Measurements from ENCODE around the gene HIVEP3. TPM values are rescaled to one million over a fixed set of nuclear protein-coding genes. Genes with fewer than 3 reads are reported as not detected.

HIVEP3 gene
- total RNA-seq, 2 experiments from 2014 or later: 19.4 to 21.3 TPM

DNA sequence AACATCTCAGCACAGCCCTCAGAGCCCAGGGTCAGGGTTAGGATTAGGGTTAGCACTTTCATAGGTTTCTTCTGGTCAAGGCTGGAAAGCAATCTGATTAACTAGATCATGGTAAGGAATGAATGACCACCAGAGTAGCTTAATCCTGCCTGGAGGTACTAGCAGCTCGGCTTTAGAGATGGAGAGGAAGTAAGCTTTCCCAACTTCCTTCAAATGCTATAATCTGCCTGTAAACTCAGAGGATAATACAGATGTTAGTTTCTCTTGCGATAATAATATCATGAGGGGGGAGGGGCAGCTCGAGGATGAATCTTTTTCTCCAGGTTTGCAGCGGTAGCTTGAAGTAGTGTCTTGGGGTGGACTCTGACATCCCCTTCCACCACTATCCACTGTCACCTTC lies 194.9 kb downstream of the HIVEP3 start:
- DNase-seq: no peak
- H3K4me1 Mint-ChIP-seq: peaks cover 40% of the 10 kb centered on the region

GRCh38 chr1:41722184-41722583 lies 196.5 kb downstream of the HIVEP3 start:
- Mint-ChIP-seq H3K9me3 (no peaks in the 10 kb centered on the region), H3K27ac (no peak overlapping the region), H3K4me1 (peaks cover 30% of the 10 kb centered on the region), H3K36me3 (no peaks in the 10 kb centered on the region), H3K4me3 (no peak overlapping the region), H3K27me3 (no peaks in the 10 kb centered on the region)
- no peak for DNase-seq

More for the DNA sequence above, 194.9 kb downstream of the HIVEP3 start:
- Mint-ChIP-seq H3K9me3 (no peaks in the 10 kb centered on the region), H3K4me3 (no peak overlapping the region), H3K36me3 (no peaks in the 10 kb centered on the region), H3K27me3 (no peaks in the 10 kb centered on the region), H3K27ac (no peak overlapping the region)

- Mint-ChIP-seq H3K27me3 (no peaks in the 10 kb centered on the region), H3K36me3 (no peaks in the 10 kb centered on the region), H3K27ac (no peak overlapping the region), H3K4me3 (no peak overlapping the region), H3K4me1 (peaks cover 19% of the 10 kb centered on the region), H3K9me3 (no peaks in the 10 kb centered on the region)
- DNase-seq: no peak
These were observed 197.8 kb downstream of the HIVEP3 start for GRCh38 chr1:41720861-41721410.

GRCh38 chr1:41719590-41719989 lies 199.1 kb downstream of the HIVEP3 start:
- Mint-ChIP-seq H3K27ac (no peak overlapping the region), H3K4me1 (peaks cover 17% of the 10 kb centered on the region), H3K9me3 (no peaks in the 10 kb centered on the region), H3K36me3 (no peaks in the 10 kb centered on the region), H3K4me3 (no peak overlapping the region), H3K27me3 (no peaks in the 10 kb centered on the region)
- no peak for DNase-seq

- DNase-seq: no peak
- Mint-ChIP-seq H3K4me3 (no peak overlapping the region), H3K9me3 (no peaks in the 10 kb centered on the region), H3K36me3 (no peaks in the 10 kb centered on the region), H3K27ac (no peak overlapping the region), H3K4me1 (peaks cover 17% of the 10 kb centered on the region), H3K27me3 (no peaks in the 10 kb centered on the region)
These were observed 199.6 kb downstream of the HIVEP3 start for GRCh38 chr1:41719128-41719527.

GRCh38 chr1:41718497-41718896 lies 200.2 kb downstream of the HIVEP3 start:
- H3K36me3 Mint-ChIP-seq: no peaks in the 10 kb centered on the region
- H3K27me3 Mint-ChIP-seq: no peaks in the 10 kb centered on the region
- DNase-seq: no peak
- H3K27ac Mint-ChIP-seq: no peak overlapping the region
- H3K4me1 Mint-ChIP-seq: peaks cover 23% of the 10 kb centered on the region
- no peak overlapping the region for H3K4me3 Mint-ChIP-seq
- H3K9me3 Mint-ChIP-seq: no peaks in the 10 kb centered on the region

DNA sequence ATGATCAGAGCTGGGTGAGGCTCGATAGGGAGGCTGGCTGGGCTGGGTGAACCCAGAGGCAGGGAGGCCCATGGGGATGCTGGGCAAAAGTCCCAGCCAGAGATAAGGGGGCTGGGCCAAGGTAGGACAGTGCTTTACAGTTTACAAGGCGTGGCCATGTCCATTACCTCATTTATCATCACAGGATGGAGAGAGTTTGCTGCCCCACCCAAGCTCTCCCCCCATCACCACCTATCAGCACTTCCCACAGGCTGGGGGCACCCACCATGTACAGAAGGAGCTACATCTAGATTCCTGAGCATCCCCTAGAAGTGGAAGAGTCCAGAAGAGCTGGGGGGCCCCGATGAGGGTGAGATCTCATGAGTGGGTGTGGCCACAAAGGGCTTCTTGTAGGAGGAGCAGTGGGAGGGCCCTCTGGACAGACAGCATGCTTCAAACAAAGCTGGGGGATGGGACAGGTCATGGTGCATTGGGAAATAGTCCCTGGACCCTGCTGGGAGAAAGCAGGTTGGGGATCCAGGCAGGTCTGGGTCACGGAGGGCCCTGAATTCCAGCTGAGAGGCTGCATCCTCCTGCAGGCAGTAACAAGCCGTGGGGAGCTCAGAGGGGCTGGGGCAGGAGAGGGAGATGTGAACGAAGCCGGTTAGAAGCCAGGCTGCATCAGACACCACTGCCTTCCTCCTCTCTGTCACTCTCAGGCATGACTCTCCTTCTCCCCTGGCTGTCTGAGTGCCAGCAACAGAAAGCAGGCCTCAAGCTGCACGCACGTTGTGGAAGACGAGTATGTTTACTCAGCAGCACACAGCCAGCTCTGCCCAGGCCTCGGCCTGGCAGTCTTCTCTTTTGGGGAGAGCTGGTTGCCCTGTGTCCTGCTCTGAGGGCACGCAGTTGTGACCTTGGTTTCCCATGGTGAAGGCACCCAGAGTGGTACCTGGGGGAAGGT lies 202.3 kb downstream of the HIVEP3 start:
- no peaks in the 10 kb centered on the region for H3K36me3 Mint-ChIP-seq
- no peak overlapping the region for H3K27ac Mint-ChIP-seq
- H3K4me3 Mint-ChIP-seq: no peak overlapping the region
- H3K9me3 Mint-ChIP-seq: no peaks in the 10 kb centered on the region
- H3K4me1 Mint-ChIP-seq: peaks cover 23% of the 10 kb centered on the region
- no peak for DNase-seq
- no peaks in the 10 kb centered on the region for H3K27me3 Mint-ChIP-seq

DNA sequence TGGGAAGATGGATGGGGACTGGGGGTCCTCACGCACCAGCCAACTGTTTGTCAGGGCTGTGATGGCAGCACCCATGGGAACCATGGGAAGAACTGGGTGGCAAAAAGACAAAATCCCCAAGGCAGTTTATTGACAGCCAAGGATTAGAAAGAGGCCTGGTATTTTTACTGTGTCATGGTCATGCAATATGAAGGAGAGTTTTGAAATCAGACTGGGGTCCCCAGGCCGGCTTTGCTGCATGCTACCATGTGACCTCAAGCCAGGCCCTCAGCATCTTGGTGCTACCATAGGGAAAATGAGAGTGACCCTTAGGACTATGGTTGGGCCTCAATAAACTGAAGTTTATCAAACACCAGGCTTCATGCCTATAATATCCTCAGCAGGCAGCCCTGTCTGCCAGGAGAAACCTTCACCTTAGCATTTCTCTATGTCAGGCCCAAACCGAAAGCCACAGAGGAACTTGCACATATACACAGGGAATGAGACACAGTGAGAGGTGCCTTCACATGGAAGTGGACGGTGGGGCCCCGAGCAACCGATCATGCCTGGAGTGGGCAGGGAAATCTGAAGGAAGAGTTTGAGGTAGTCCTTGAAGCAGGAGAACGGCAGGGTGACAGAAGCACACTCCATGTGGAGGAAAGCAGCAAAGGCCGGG lies 203.2 kb downstream of the HIVEP3 start:
- Mint-ChIP-seq H3K4me1 (peaks cover 16% of the 10 kb centered on the region), H3K4me3 (no peak overlapping the region), H3K36me3 (no peaks in the 10 kb centered on the region), H3K9me3 (no peaks in the 10 kb centered on the region), H3K27me3 (no peaks in the 10 kb centered on the region), H3K27ac (no peak overlapping the region)
- no peak for DNase-seq

GRCh38 chr1:41714638-41715389 lies 203.9 kb downstream of the HIVEP3 start:
- no peaks in the 10 kb centered on the region for H3K27me3 Mint-ChIP-seq
- DNase-seq: no peak
- H3K9me3 Mint-ChIP-seq: no peaks in the 10 kb centered on the region
- no peaks in the 10 kb centered on the region for H3K36me3 Mint-ChIP-seq
- no peak overlapping the region for H3K27ac Mint-ChIP-seq
- H3K4me3 Mint-ChIP-seq: no peak overlapping the region
- H3K4me1 Mint-ChIP-seq: peaks cover 16% of the 10 kb centered on the region

DNA sequence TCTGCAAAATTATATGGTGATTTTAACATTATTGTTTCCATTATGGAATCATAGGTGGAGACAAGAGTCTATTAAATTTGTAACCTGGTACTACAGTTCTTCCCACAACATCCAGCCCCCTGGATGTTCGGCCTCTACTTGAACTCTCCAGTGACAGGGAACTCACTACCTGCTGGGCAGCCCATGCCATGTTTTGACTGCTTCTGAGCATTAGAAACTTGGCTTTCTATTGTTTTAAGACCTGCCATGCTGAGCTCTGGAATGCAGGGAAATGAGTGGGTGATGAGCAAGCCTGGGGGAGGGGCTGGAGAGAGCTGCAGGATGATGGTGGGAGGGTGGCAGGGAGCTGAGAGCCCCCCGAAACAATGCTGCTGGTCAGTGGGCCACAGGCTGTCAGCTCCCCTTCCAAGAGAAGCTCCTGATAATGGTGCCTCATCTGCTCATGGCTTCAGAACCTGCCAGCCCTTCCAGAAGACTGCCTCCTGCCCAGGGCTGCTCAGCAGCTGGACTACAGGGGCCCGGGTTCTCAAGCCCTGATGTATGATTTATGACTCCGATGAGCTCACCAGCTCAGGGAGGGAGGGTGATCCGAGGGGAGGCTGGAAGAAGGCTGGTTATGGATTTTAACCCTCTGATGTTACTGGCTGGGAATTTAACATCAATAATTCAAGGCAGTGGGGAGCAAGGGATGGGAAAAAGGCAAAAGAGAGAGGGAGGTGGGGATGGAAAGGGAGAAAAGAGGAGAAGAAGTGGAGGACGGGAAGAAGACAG lies 205.0 kb downstream of the HIVEP3 start:
- H3K4me1 Mint-ChIP-seq: peaks cover 13% of the 10 kb centered on the region
- H3K27ac Mint-ChIP-seq: no peak overlapping the region
- no peak overlapping the region for H3K4me3 Mint-ChIP-seq
- DNase-seq: no peak
- H3K27me3 Mint-ChIP-seq: no peaks in the 10 kb centered on the region
- H3K9me3 Mint-ChIP-seq: no peaks in the 10 kb centered on the region
- H3K36me3 Mint-ChIP-seq: no peaks in the 10 kb centered on the region

DNA sequence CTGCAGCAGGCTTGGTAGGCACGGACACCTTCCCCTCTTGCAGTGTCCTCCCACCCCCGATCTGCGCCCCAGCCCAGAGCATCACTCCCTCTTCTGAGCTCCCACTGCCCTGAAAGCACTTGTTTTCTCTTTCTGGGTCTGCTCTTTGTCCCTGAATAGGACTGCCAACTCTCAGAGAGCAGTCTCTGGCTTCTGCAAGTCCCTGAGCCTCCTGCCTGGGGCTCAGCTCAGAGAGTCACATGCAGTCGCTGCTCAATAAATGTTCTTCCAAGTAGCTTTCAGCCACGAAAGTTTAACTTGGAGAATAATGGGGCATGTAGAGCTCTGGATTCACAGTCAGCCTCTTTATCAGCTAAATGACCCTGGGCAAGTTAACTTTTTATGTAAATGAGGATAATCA lies 205.6 kb downstream of the HIVEP3 start:
- Mint-ChIP-seq H3K27me3 (no peaks in the 10 kb centered on the region), H3K9me3 (no peaks in the 10 kb centered on the region), H3K36me3 (no peaks in the 10 kb centered on the region), H3K27ac (no peak overlapping the region), H3K4me3 (no peak overlapping the region), H3K4me1 (peaks cover 14% of the 10 kb centered on the region)
- DNase-seq: no peak

DNA sequence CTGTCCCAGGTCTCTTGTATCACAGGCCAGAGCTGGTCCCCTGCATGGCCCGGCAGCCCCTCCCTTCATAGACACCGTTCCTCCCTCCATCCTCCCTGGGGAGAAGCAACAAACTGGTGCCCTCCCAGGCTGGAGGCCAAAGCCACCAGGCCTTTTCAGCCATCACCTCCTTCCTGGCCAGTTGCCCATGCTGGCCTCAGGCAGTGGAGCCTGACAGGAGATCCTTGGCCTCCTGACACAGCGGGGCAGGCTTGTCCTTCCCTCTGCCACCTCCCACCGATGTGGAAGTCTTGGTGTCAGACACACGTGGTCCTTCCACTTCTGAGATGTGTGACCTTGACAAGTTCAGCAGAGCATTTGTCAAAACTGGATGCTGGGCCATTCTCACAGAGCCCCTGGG lies 206.0 kb downstream of the HIVEP3 start:
- H3K9me3 Mint-ChIP-seq: no peaks in the 10 kb centered on the region
- H3K4me1 Mint-ChIP-seq: peaks cover 18% of the 10 kb centered on the region
- no peaks in the 10 kb centered on the region for H3K27me3 Mint-ChIP-seq
- H3K27ac Mint-ChIP-seq: no peak overlapping the region
- H3K4me3 Mint-ChIP-seq: no peak overlapping the region
- H3K36me3 Mint-ChIP-seq: no peaks in the 10 kb centered on the region
- DNase-seq: no peak

GRCh38 chr1:41712081-41712480 lies 206.6 kb downstream of the HIVEP3 start:
- no peak overlapping the region for H3K27ac Mint-ChIP-seq
- H3K4me3 Mint-ChIP-seq: no peak overlapping the region
- H3K36me3 Mint-ChIP-seq: no peaks in the 10 kb centered on the region
- peaks cover 16% of the 10 kb centered on the region for H3K4me1 Mint-ChIP-seq
- no peaks in the 10 kb centered on the region for H3K27me3 Mint-ChIP-seq
- no peaks in the 10 kb centered on the region for H3K9me3 Mint-ChIP-seq
- no peak for DNase-seq

- H3K27me3 Mint-ChIP-seq: no peaks in the 10 kb centered on the region
- no peaks in the 10 kb centered on the region for H3K36me3 Mint-ChIP-seq
- DNase-seq: no peak
- H3K9me3 Mint-ChIP-seq: no peaks in the 10 kb centered on the region
- no peak overlapping the region for H3K27ac Mint-ChIP-seq
- H3K4me1 Mint-ChIP-seq: peaks cover 17% of the 10 kb centered on the region
- no peak overlapping the region for H3K4me3 Mint-ChIP-seq
These were observed 207.1 kb downstream of the HIVEP3 start for GRCh38 chr1:41711581-41711980.
